GM11168 (cell line): ENCODE results near the gene SERF2.
"Not testable (repeated sequence)": the region's sequence is repeated elsewhere in the genome, so short reads cannot be mapped to it uniquely, and the experiment has no call there.

Source experiments
- in situ Hi-C: fragments of 300-500 bp; cut with MboI; formaldehyde crosslinking; loops from one replicate; pipeline ENCODE4 v1.12.0; 2022; ENCODE audit warnings: low sequenced_read_pairs; ENCODE audit not compliant: unreplicated experiment

Gene SERF2

DNA sequence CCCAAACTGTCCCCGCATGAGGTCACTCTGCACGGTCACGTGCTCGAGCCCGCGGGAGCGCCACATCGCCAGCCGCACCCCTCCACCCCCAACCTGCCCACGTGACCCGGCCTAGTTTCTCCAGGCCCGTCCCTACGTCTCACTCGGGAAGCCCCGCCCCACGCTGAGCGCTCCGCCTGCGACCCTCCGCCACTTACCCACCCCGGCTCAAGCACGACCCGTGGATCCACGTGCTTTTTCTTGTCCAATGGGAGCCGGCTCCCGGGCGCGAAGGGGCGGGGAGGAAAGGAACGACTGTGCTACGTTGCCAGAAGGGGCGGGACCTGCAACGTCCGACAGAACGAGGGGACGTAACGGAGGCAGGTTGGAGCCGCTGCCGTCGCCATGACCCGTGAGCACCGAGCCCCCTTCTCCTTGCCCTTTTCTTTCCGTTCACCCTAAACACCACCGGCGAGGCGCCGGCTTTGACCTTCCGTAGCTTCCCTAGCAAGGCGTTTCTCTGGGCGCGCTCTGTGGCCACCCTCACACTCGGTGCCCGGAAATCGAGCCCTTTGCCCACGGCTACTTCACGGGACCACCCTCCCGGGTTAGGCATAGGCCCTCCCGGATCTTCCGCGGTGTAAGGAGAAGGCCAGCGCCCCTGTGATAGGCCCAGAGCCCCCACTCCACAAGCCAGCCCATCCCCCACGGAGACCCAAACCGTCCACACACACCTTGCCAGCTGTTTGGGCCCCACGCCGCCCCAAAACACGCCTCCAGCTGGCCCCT, at the start of gene SERF2:
Gene SERF2 (plus strand): TSS at position 328 of the 768 bp plus-strand sequence. CDS start 57 bp downstream, at position 385.
- in situ Hi-C loops, result no loop called here

DNA sequence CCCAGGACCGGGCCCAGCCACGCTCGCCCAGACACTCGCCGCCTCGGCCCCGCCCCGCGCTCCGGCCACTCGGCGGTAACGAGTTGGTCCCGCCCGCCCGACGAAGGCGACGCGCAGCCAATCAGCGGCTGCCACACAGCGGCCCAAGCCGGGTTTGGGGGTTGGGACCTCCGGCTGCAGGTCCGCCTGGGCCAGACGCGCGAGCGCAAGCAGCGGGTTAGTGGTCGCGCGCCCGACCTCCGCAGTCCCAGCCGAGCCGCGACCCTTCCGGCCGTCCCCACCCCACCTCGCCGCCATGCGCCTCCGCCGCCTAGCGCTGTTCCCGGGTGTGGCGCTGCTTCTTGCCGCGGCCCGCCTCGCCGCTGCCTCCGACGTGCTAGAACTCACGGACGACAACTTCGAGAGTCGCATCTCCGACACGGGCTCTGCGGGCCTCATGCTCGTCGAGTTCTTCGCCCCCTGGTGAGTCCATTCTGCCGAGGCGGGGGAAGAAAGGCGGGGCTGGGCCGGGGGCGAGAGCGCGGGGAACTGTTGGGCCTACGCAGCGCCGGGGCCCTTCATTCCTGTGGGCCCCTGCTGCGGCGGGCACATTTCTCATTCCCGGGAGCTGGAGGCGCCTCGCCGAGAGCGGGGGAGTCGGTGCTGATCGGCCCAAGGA, 45.7 kb upstream of the SERF2 start, which contains the start of gene PDIA3:
Gene PDIA3 (plus strand): TSS at position 194 of the 658 bp plus-strand sequence. CDS start 102 bp downstream, at position 296.
- in situ Hi-C loops, result not testable (repeated sequence)

DNA sequence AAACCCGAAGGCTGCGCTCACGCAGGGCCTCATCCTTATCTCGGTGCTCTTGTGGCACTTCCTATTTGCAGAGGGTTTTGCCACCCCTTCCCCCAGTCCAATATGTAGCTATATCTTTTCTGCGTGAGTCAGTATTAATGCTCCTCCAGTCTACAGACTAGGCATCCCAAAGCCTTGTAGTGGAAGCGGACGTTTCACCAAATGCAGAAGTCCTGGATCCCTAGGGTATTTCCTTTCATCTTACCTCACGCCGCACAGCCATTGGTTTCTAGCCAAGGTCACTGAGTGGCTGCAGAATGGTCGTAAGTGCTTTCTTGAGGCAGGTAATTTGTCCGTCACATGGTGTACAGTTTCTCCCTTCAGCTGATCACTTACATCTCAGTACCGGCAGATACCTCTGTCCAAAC, 45.2 kb upstream of the SERF2 start:
- in situ Hi-C loops, result not testable (repeated sequence)

DNA sequence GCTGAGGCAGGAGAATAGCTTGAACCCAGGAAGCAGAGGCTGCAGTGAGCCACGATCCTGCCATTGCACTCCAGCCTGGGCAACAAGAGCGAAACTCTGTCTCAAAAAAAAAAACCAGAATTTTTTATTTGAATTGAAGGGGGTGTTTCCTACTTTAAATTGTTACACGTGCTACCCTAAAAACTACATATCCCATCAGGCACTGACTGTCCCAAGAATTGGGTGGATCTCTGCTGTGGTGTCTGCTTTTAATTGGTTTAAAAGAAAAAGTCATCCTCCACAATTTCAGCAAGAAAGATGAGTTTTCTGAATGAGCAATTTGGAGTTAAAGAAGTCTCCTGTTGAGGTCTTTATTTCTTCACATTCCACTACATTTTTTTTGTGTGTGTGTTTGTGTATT, 43.7 kb upstream of the SERF2 start:
- in situ Hi-C loops, result no loop called here

DNA sequence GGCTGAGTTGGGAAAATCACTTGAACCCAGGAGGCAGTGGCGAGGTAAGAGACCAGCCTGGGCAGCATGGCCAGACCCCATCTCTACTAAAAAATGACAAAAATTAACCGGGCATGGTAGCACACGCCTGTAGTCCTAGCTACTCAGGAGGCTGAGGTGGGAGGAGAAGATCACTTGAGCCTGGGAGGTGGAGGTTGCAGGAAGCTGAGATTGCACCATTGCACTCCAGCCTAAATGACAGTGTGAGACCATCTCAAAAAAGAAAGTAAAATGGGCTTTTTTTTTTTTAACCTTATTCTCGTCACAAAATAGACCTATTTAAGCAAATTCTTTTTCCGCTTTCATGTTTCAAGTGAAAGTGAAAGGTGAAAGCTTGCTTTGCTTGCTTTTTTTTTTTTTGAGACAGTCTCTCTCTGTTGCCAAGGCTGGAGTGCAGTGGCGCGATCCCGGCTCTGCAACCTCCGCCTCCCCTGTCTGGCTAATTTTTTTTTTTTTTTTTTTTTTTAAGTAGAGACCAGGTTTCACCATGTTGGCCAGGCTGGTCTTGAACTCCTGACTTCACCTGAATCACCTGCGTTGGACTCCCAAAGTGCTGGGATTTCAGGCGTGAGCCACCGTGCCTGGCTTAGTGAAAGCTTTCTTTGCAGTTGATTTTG, 42.3 kb upstream of the SERF2 start:
- in situ Hi-C loops, result no loop called here

GRCh38 chr15:43751885-43752284, 40.2 kb upstream of the SERF2 start:
- in situ Hi-C loops, result no loop called here

DNA sequence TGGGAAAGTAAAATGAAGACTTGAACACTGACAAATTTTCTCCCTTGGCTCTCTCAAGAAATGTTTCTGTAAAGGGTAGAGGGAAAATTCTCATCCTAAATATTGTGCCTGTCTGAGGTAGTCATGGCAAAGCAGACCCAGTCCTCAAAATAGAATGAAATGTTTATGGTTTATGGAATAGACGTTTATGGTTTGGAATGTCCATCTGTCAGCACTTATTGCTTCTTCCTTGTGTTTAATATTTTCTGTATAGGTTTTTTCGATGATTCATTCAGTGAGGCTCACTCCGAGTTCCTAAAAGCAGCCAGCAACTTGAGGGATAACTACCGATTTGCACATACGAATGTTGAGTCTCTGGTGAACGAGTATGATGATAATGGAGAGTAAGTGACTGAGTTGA, 29.3 kb upstream of the SERF2 start:
- in situ Hi-C loops, result no loop called here

- in situ Hi-C loops, result no loop called here
These were observed 28.2 kb upstream of the SERF2 start for GRCh38 chr15:43763819-43764446.

DNA sequence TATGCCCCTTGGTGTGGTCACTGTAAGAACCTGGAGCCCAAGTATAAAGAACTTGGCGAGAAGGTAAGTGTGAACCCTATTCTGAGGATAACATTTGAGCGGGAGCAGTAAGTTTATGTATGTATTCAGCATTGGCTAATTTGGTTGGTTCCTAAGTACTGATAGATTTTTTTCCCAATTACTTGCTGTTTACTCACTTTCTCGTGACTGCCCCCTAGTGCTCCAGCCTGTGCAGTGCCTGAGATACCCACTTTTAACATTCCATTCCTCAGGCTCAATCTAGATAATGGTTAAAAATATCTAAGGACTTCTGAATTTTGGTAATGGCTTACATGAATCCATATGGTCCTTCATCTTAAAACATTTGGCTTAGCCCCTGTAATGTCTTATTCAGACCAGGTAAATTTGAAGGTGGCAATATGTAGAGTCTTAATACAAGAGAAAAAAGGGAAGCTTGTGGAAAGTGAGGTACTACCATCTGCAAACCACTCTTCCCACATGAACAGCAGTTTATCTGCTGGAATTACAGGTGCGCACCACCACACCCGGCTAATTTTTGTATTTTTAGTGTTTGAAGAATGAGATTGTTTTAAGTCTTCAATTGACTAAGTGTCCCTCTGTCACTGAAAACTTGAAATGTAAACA, 22.4 kb upstream of the SERF2 start:
- in situ Hi-C loops, result no loop called here

GRCh38 chr15:43771816-43772215, 20.3 kb upstream of the SERF2 start:
- in situ Hi-C loops, result no loop called here

DNA sequence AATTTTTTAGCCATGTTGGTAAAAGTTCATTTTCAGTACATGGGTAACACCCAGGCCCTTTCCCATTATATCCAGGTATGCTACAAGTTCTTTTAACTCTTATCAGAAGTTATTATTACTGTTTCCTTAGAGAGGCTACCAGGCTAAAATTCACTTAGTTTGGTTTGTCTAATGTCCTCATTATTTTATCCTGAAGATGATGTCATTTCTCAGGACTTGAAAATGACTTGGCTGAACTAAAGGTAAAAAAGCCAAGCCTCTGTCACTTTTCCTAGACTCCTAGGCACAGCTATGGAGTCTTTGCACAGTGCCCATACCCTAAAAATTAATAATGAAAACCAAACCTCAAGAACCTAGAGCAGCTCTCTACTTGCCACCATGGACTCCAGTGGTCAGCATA, 19.5 kb upstream of the SERF2 start:
- in situ Hi-C loops, result no loop called here

DNA sequence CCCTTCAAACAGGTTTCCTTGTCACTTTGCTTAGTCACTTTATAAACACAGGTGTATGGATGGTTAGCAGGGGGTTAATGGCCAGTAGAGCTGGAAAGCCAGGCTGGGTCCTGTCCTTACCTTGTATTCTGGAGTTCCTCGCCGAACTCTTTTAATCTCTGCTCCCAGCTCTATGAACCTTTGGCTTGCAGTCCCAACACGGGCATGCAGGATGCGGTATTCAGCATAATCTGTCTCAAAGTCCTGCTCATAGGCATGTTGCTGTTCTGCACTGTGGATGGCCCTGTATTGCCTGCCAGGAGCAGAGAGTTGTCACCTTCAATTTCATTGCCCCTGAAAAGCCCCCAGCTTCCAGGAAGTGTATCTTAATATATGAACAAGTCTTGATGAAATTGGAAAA, 18.1 kb upstream of the SERF2 start:
- in situ Hi-C loops, result no loop called here

DNA sequence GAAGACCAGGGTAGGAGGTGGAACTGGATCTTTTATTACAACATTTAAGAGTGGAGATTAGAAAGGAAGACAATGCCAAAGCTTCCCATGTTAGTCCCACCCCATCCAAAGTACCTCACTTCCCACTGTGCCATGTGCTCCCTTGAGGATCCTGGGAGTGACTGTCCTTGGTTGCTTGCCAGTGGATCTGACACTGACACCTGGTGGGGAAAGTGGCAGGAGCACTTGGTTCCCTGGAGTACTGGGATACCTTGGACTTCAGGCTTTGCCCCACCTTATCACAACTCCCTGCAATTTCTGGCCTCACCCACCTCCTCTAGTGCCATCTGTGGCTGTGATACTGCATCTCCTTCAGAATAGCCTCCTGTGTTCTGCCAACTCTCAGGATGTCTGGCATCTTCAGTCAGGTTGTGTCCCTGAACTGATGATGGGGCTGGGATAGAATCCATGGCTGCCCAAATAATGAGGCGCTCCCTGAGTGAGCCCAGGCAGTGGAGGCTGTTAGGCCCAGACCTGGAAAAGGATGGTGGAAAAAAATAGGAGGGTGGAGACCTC, 16.6 kb upstream of the SERF2 start:
- in situ Hi-C loops, result no loop called here

- in situ Hi-C loops, result no loop called here
These were observed 15.9 kb upstream of the SERF2 start for GRCh38 chr15:43776101-43776717.

DNA sequence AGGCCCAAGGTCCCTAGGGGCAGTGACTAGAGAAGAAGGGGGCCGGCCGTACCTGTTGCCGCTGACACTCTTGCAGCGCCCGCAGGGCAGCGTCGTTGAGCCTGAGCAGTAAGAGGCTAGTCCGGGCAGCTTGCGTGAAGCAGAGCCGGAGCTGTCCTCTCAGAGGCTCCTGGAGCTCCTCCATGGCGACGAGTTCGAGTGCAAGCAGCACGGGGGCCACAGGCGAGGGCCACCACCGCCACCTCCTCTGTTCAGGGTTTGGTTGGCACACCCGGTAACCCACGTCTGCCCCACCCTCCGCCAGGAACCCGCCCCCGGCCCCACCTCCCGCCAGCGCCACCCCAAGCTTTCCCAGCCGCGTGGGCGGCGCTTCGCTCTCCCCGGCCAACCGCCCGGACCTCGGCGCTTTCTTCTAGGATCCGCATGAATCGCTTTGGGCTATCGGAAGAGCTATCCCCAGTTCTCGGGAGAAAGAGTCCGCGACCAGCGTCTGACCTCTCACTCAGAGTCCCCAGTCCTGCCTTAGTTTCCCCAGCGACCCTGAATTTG, 15.3 kb upstream of the SERF2 start, which contains the start of gene ELL3:
Gene ELL3 (minus strand): TSS at position 249 of the 549 bp plus-strand sequence. CDS start 65 bp downstream, at position 184.
- in situ Hi-C loops, result no loop called here

GRCh38 chr15:43777267-43777914, 14.7 kb upstream of the SERF2 start:
- in situ Hi-C loops, result no loop called here

DNA sequence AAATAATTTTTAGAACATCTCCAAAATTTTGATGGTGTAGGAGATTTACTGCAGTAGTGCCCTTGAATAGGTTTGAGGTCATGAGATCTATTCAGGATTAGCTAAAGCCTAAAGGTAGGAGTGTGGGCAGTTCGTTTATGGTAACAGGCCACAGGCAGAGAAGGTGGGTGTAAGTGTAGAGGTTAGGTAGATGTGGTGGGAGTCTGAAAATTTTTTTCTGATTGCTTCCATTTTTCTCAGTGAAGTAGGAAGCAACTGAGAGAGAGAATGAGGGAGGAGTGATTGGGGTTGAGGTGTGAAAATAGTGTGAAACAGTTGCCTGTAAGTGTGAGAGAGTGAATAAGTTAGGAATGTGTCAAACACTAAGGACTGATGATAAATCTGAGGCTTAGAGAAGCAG, 13.1 kb upstream of the SERF2 start:
- in situ Hi-C loops, result no loop called here

- in situ Hi-C loops, result no loop called here
These were observed 2.7 kb upstream of the SERF2 start for GRCh38 chr15:43789409-43789808.
